Tibial nerve (tissue), 4 donors: ENCODE data around the gene CDKN2AIPNL. TPM values are rescaled to one million over a fixed set of nuclear protein-coding genes. Genes with fewer than 3 reads are reported as not detected.

ENCODE experiments used
- DNase-seq, 2 donors: peaks; one replicate each; pipeline ENCODE4 v3.0.0-alpha.2; 2019; ENCODE audit warnings: low spot score in 2 of 2
- H3K27ac ChIP-seq, 4 donors: fragments of 200-600 bp; sonication (generic) in 3 of 4; one replicate each; pipeline ENCODE4 v1.5.1; 2017 to 2019; ENCODE audit warnings: mild to moderate bottlenecking in 1 of 4
- H3K27me3 ChIP-seq, 2 donors: fragments of 200-600 bp; sonication (generic) in 1 of 2; one replicate each; pipeline versions ENCODE4 v1.5.1 to v1.6.0; 2017 to 2019
- H3K36me3 ChIP-seq, 3 donors: fragments of 200-600 bp; sonication (generic); one replicate each; pipeline ENCODE4 v1.5.1; 2018 to 2019
- H3K4me1 ChIP-seq, 4 donors: fragments of 200-600 bp; sonication (generic) in 3 of 4; one replicate each; pipeline ENCODE4 v1.5.1; 2017 to 2019
- H3K4me3 ChIP-seq, 4 donors: fragments of 200-600 bp; sonication (generic) in 3 of 4; one replicate each; pipeline ENCODE4 v1.5.1; 2017 to 2019; ENCODE audit warnings: mild to moderate bottlenecking in 1 of 4, moderate library complexity in 1 of 4
- H3K9me3 ChIP-seq, 4 donors: fragments of 200-600 bp; sonication (generic) in 3 of 4; one replicate each; pipeline ENCODE4 v1.5.1; 2017 to 2019
- EP300 ChIP-seq, 2 donors: sonication (generic); formaldehyde crosslinking; IDR thresholded peaks; one replicate each; pipeline ENCODE4 v1.6.1; 2017; ENCODE audit warnings: antibody characterized with exemption in 2 of 2, mild to moderate bottlenecking in 1 of 2
- POLR2A ChIP-seq, 2 donors: fragments of 450-650 bp; IDR thresholded peaks; one replicate each; pipeline ENCODE4 v1.6.1; 2017; ENCODE audit warnings: antibody characterized with exemption in 2 of 2, mild to moderate bottlenecking in 2 of 2, moderate library complexity in 2 of 2
- WGBS, 2 donors: methylation state at CpG; one replicate each; pipeline ENCODE4 v1.1.5; 2018; 5-methylcytosine and 5-hydroxymethylcytosine counted together
- total RNA-seq, 4 donors: library from RNA; depleted of rRNA; stranded (reverse); fragments of >200 nt; gene quantifications; one replicate each; pipeline ENCODE4 v1.1.0, GENCODE V29; 2016
- TF ChIP-seq, protein P1 (sequence below), 5 experiments: fragments of 200-600 bp in 3 of 5; fragments of 450-650 bp in 2 of 5; sonication (generic) in 3 of 5; IDR thresholded peaks; one replicate each; pipeline ENCODE4 v1.5.1; 2016 to 2019; ENCODE audit warnings: antibody characterized with exemption in 5 of 5, mild to moderate bottlenecking in 3 of 5, moderate library complexity in 2 of 5

The CDKN2AIPNL gene
- total RNA-seq, 4 donors from 2014 or later: 13.9 to 37.6 (median 18.5) TPM

DNA sequence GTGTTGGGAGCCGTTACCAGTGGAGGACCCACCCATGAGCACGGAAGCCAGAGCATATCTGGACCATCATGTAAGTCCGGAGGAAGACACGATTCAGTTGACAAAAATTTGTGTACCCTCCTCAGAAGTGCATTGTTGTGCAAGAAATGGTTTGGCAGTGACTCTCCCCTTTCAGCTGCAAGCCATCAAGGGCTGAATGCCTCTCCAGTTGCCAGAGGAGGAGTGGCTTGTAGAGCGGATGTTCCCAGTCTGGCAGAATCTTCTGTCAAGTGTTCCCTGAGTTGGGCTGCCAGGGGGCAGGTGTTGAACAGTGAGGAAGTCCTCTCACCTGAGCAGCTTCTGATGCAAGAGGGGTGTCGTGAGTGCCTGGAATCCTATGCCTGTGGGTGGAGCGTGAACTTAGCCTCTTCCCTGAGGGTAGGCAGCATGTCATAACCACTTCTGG, 27.6 kb upstream of the CDKN2AIPNL start:
- WGBS, 2 donors: 22 to 28% methylated on average over 7 of the region's 7 CpGs
- peak; percentile 69 to 78 for DNase-seq
- H3K27ac ChIP-seq: peak overlapping the region in 3 of 4 donors; percentile 65 to 76 (median 72)

GRCh38 chr5:134438721-134439123, 27.0 kb upstream of the CDKN2AIPNL start:
- 60 to 68% methylated on average over 7 of the region's 7 CpGs for WGBS, 2 donors
- Histone ChIP-seq H3K4me1 (peaks cover 0 to 38% (median 32%) of the 10 kb centered on the region in 4 donors), H3K9me3 (no peaks in the 10 kb centered on the region), H3K27me3 (no peaks in the 10 kb centered on the region), H3K27ac (peak overlapping the region in 3 of 4 donors; percentile 65 to 76 (median 72)), H3K4me3 (no peak overlapping the region), H3K36me3 (no peaks in the 10 kb centered on the region)
- peak in 1 of 2 donors; percentile 21 for DNase-seq
- no peak for TF ChIP-seq EP300 (IDR thresholded peaks at IDR 0.05)
- TF ChIP-seq POLR2A (IDR thresholded peaks at IDR 0.05): no peak

More for the DNA sequence above, 27.6 kb upstream of the CDKN2AIPNL start:
- H3K4me1 ChIP-seq: peaks cover 0 to 38% (median 32%) of the 10 kb centered on the region in 4 donors
- no peak overlapping the region for H3K4me3 ChIP-seq
- TF ChIP-seq, protein P1, sequence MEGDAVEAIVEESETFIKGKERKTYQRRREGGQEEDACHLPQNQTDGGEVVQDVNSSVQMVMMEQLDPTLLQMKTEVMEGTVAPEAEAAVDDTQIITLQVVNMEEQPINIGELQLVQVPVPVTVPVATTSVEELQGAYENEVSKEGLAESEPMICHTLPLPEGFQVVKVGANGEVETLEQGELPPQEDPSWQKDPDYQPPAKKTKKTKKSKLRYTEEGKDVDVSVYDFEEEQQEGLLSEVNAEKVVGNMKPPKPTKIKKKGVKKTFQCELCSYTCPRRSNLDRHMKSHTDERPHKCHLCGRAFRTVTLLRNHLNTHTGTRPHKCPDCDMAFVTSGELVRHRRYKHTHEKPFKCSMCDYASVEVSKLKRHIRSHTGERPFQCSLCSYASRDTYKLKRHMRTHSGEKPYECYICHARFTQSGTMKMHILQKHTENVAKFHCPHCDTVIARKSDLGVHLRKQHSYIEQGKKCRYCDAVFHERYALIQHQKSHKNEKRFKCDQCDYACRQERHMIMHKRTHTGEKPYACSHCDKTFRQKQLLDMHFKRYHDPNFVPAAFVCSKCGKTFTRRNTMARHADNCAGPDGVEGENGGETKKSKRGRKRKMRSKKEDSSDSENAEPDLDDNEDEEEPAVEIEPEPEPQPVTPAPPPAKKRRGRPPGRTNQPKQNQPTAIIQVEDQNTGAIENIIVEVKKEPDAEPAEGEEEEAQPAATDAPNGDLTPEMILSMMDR (IDR thresholded peaks at IDR 0.05): peak in 1 of 5 experiments; percentile 16
- TF ChIP-seq POLR2A (IDR thresholded peaks at IDR 0.05): no peak
- peak in 1 of 2 donors; percentile 89 for TF ChIP-seq EP300 (IDR thresholded peaks at IDR 0.05)
- no peaks in the 10 kb centered on the region for H3K9me3 ChIP-seq
- H3K36me3 ChIP-seq: no peaks in the 10 kb centered on the region
- no peaks in the 10 kb centered on the region for H3K27me3 ChIP-seq

GRCh38 chr5:134437847-134438581, 26.3 kb upstream of the CDKN2AIPNL start:
- H3K27ac ChIP-seq: peak overlapping the region; percentile 35 to 76 (median 68)
- no peaks in the 10 kb centered on the region for H3K27me3 ChIP-seq
- TF ChIP-seq, protein P1 (IDR thresholded peaks at IDR 0.05): no peak
- TF ChIP-seq POLR2A (IDR thresholded peaks at IDR 0.05) (no peak), EP300 (IDR thresholded peaks at IDR 0.05) (no peak)
- no peaks in the 10 kb centered on the region for H3K9me3 ChIP-seq
- H3K4me3 ChIP-seq: no peak overlapping the region
- peaks cover 0 to 38% (median 32%) of the 10 kb centered on the region in 4 donors for H3K4me1 ChIP-seq
- WGBS, 2 donors: 64 to 75% methylated on average over 6 to 7 of the region's 7 CpGs
- DNase-seq: no peak
- H3K36me3 ChIP-seq: no peaks in the 10 kb centered on the region

GRCh38 chr5:134437340-134437846, 25.7 kb upstream of the CDKN2AIPNL start:
- peaks cover 0 to 38% (median 32%) of the 10 kb centered on the region in 4 donors for H3K4me1 ChIP-seq
- H3K9me3 ChIP-seq: no peaks in the 10 kb centered on the region
- H3K4me3 ChIP-seq: no peak overlapping the region
- peak overlapping the region; percentile 35 to 76 (median 68) for H3K27ac ChIP-seq
- WGBS, 2 donors: 84 to 93% methylated on average over 4 of the region's 4 CpGs
- H3K27me3 ChIP-seq: no peaks in the 10 kb centered on the region
- no peaks in the 10 kb centered on the region for H3K36me3 ChIP-seq
- no peak for DNase-seq
- TF ChIP-seq EP300 (IDR thresholded peaks at IDR 0.05) (no peak), POLR2A (IDR thresholded peaks at IDR 0.05) (no peak)
- TF ChIP-seq, protein P1 (IDR thresholded peaks at IDR 0.05): no peak

DNA sequence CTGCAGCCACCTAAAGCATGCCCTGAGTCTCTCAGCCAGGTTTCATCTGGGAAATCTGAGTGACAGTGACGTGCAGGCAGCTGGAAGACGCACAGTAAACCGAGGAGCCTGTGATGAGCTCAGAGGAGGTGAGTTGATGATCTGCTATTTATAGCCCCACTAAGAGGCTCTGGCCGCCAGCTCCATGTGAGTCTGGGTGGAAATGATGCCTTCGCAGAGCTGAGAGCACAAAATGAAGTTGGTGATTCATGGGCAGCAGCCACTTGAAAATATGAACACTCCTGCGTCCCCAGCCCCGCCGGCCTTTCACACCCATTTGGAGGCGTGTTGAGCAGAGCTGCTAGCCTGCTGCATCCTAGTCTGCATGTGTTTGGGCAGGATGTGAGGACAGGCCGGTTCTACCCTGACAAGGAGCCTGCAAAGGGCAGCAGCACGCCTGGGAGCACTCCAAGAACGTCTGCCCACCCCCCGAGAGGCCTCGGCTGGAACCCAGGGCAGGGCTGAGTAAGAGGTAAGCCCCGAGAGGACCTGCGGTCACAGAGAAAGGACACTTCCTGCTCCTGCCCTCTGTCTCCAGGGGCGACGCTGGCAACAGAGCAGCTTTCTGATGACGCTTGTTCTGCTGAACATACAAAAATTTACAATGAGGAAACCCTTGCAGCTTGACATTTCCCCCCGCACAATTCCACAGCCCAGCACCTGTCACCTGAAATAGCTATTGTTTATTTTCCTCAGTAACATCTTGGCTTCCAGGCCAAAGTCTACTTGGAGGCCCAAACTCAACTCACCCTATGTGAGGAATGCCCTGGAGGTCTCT, 25.1 kb upstream of the CDKN2AIPNL start:
- Histone ChIP-seq H3K4me3 (no peak overlapping the region), H3K27ac (peak overlapping the region in 3 of 4 donors; percentile 65 to 76 (median 72)), H3K9me3 (no peaks in the 10 kb centered on the region), H3K36me3 (no peaks in the 10 kb centered on the region), H3K27me3 (no peaks in the 10 kb centered on the region), H3K4me1 (peaks cover 0 to 38% (median 32%) of the 10 kb centered on the region in 4 donors)
- DNase-seq: peak; percentile 24 to 42
- 44 to 47% methylated on average over 18 of the region's 20 CpGs for WGBS, 2 donors
- peak in 1 of 2 donors; percentile 41 for TF ChIP-seq EP300 (IDR thresholded peaks at IDR 0.05)
- TF ChIP-seq, protein P1 (IDR thresholded peaks at IDR 0.05): no peak
- no peak for TF ChIP-seq POLR2A (IDR thresholded peaks at IDR 0.05)
